Loucy (cell line): ENCODE results near the gene MAD2L1BP.

Experiments
- H2AFZ ChIP-seq: fragments of 200-600 bp; sonication (generic); 2 replicates; pipeline ENCODE4 v1.6.0; 2016; ENCODE audit warnings: antibody characterized with exemption, mild to moderate bottlenecking, low read length, moderate library complexity
- H3F3A ChIP-seq: fragments of 200-600 bp; 2 replicates; pipeline ENCODE4 v1.6.0; 2016; ENCODE audit warnings: antibody characterized with exemption, low read depth, mild to moderate bottlenecking
- H3K27me3 ChIP-seq: fragments of 200-600 bp; sonication (generic); 2 replicates; pipeline ENCODE4 v1.6.1; 2014; ENCODE audit warnings: low read length, mild to moderate bottlenecking; ENCODE audit not compliant: insufficient read depth, poor library complexity, severe bottlenecking
- H3K36me3 ChIP-seq: fragments of 200-600 bp; sonication (generic); 2 replicates; pipeline ENCODE4 v1.6.1; 2016; ENCODE audit warnings: low read length; ENCODE audit not compliant: insufficient read depth
- H3K4me1 ChIP-seq: fragments of 200-600 bp; sonication (generic); 2 replicates; pipeline ENCODE4 v1.5.1; 2014; ENCODE audit warnings: low read length, mild to moderate bottlenecking; ENCODE audit not compliant: insufficient read depth, poor library complexity, severe bottlenecking
- H3K4me2 ChIP-seq: fragments of 200-600 bp; sonication (generic); 2 replicates; pipeline ENCODE4 v1.6.0; 2014; ENCODE audit warnings: antibody characterized with exemption, low read length, low read depth, mild to moderate bottlenecking; ENCODE audit not compliant: poor library complexity, severe bottlenecking
- H3K4me3 ChIP-seq: fragments of 200-600 bp; sonication (generic); 2 replicates; pipeline ENCODE4 v1.5.1; 2014; ENCODE audit warnings: low read length, mild to moderate bottlenecking, mixed read lengths; ENCODE audit not compliant: poor library complexity, severe bottlenecking
- H3K79me2 ChIP-seq: fragments of 200-600 bp; sonication (generic); 2 replicates; pipeline ENCODE4 v1.6.1; 2014; ENCODE audit warnings: low read length; ENCODE audit not compliant: insufficient read depth
- H3K9ac ChIP-seq: fragments of 200-600 bp; sonication (generic); 2 replicates; pipeline ENCODE4 v1.6.0; 2014; ENCODE audit warnings: mild to moderate bottlenecking, low read depth, low read length, moderate library complexity; ENCODE audit not compliant: poor library complexity, severe bottlenecking
- H3K9me2 ChIP-seq: fragments of 200-600 bp; sonication (generic); replicated peaks from 2 replicates; pipeline ENCODE4 v1.6.1; 2016; ENCODE audit warnings: low read depth, low read length, mixed read lengths
- H3K9me3 ChIP-seq: fragments of 200-600 bp; sonication (generic); 2 replicates; pipeline ENCODE4 v1.6.1; 2014; ENCODE audit warnings: mild to moderate bottlenecking, antibody characterized with exemption, low read length, low read depth; ENCODE audit not compliant: insufficient read depth
- H4K20me1 ChIP-seq: fragments of 200-600 bp; sonication (generic); 2 replicates; pipeline ENCODE4 v1.6.0; 2014; ENCODE audit warnings: antibody characterized with exemption, low read length, mild to moderate bottlenecking; ENCODE audit not compliant: insufficient read depth, poor library complexity, severe bottlenecking
- CTCF ChIP-seq: fragments of 200-600 bp; sonication (generic); conservative IDR thresholded peaks from 2 replicates; pipeline ENCODE4 v1.5.1; 2014; ENCODE audit warnings: mild to moderate bottlenecking, antibody characterized with exemption, low read length
- EZH2phosphoT487 ChIP-seq: fragments of 200-600 bp; IDR thresholded peaks from 2 replicates; pipeline ENCODE4 v1.6.1; 2018; ENCODE audit warnings: antibody characterized with exemption, mild to moderate bottlenecking, moderate library complexity, borderline replicate concordance

The MAD2L1BP gene

GRCh38 chr6:43624786-43625288, 10.8 kb upstream of the MAD2L1BP start:
- H3K79me2 ChIP-seq: peaks cover 36% of the 10 kb centered on the region
- no peak overlapping the region for H3K9ac ChIP-seq
- no peak overlapping the region for H3K4me2 ChIP-seq
- peaks cover 14% of the 10 kb centered on the region for H3K4me1 ChIP-seq
- H3K27me3 ChIP-seq: no peaks in the 10 kb centered on the region
- H3K9me2 ChIP-seq: no peaks in the 10 kb centered on the region
- H3K4me3 ChIP-seq: no peak overlapping the region
- peaks cover 53% of the 10 kb centered on the region; the same call in 1 of the 2 replicates for H3K36me3 ChIP-seq
- no peak for TF ChIP-seq CTCF
- TF ChIP-seq EZH2phosphoT487: no peak
- no peaks in the 10 kb centered on the region for H3K9me3 ChIP-seq
- no peaks in the 10 kb centered on the region for H3F3A ChIP-seq
- H2AFZ ChIP-seq: no peak overlapping the region
- peaks cover 10% of the 10 kb centered on the region for H4K20me1 ChIP-seq

DNA sequence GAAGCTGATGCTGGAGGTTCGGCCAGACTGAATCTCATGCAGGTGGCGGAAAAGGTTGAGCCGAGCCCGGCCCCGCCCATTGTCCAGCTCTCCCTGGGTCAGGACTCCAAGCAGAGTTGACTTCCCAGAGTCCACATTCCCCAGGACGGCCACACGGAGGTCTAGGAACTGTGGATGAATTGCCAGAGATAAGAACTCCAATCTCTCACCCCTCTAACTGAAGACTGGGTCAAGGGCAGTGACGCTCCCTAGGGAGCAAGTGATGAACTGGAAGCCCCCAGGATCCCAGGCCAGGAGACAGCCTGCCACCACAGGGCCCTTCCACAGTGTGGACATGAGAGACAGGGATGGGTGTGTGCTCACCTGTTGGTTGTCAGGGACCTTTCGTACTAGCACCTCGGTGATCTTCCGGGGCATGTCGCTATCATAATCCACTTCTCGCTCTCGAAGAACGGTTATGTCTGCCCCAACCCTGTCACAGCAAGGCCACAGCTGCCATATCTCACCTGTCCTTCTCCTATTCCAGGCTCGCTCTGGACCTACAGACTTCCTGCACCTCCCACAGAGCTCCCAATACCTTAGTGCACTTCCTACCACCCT, 10.1 kb upstream of the MAD2L1BP start:
- no peak for TF ChIP-seq EZH2phosphoT487
- no peak for TF ChIP-seq CTCF
- Histone ChIP-seq H3K4me2 (peak overlapping the region; percentile 77), H3K9me2 (no peaks in the 10 kb centered on the region), H2AFZ (no peak overlapping the region), H3F3A (no peaks in the 10 kb centered on the region), H3K36me3 (peaks cover 53% of the 10 kb centered on the region; the same call in 1 of the 2 replicates), H3K9ac (no peak overlapping the region), H3K4me3 (no peak overlapping the region), H3K9me3 (no peaks in the 10 kb centered on the region), H3K79me2 (peaks cover 36% of the 10 kb centered on the region), H4K20me1 (peaks cover 10% of the 10 kb centered on the region), H3K4me1 (peaks cover 17% of the 10 kb centered on the region), H3K27me3 (no peaks in the 10 kb centered on the region)

- no peaks in the 10 kb centered on the region for H3F3A ChIP-seq
- no peaks in the 10 kb centered on the region for H3K9me3 ChIP-seq
- peaks cover 36% of the 10 kb centered on the region; the same call in 1 of the 2 replicates for H3K36me3 ChIP-seq
- H3K79me2 ChIP-seq: peaks cover 36% of the 10 kb centered on the region
- H3K27me3 ChIP-seq: no peaks in the 10 kb centered on the region
- H3K4me1 ChIP-seq: peaks cover 27% of the 10 kb centered on the region
- peak overlapping the region; percentile 86 for H3K4me3 ChIP-seq
- H3K9me2 ChIP-seq: no peaks in the 10 kb centered on the region
- no peak overlapping the region for H2AFZ ChIP-seq
- peak overlapping the region; percentile 77 for H3K4me2 ChIP-seq
- TF ChIP-seq CTCF (no peak), EZH2phosphoT487 (no peak)
- peak overlapping the region; percentile 81 for H3K9ac ChIP-seq
- H4K20me1 ChIP-seq: peaks cover 10% of the 10 kb centered on the region
These were observed 8.4 kb upstream of the MAD2L1BP start for GRCh38 chr6:43627008-43627825.
